NOMO-1 (cell line): ENCODE measurements around the gene LSAMP.
"Not testable (repeated sequence)": the region's sequence is repeated elsewhere in the genome, so short reads cannot be mapped to it uniquely, and the experiment has no call there.

Experiments
- DNase-seq, 2 experiments: peaks; one replicate each; lab custom pipeline; 2025; ENCODE audit not compliant: unreplicated experiment in 2 of 2; lab: John Stamatoyannopoulos, UW

LSAMP gene

DNA sequence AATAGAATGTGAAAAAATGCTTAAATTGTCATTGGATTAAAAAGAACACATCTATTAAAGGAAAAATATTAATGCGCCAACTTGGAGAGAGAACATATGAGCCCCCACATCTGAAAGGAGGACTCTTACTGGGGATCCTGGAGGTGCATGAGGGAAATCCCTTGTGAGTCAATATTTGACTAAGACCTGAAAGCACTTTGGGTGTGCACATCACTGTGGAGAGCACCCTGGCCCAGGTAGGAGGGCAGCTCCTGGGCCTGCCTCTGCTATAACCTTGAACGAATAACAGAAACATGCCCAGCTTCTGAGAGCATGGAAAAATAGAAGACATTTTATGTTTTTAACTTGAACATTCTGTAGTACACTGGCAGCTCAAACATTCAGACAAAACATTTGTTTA, 622.2 kb downstream of the LSAMP start:
- no peak for DNase-seq

DNA sequence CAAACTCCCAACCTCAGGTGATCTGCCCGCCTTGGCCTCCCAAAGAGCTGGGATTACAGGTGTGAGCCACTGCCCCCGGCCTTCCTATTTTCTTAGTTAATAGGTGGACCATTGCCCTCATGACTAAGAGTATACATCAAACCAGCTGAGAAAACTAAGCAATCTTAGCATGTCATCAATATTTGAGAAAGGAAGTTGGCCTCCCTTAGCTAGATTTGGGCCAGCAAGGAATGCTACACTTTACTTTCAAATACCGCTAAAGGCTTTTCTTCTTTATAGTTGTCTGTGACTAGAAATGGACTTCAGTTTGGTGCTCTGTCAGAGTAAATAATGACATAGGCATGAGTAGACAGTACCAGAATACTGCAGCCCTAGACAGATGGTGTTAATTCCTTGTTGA, 622.7 kb downstream of the LSAMP start:
- DNase-seq: no peak

DNA sequence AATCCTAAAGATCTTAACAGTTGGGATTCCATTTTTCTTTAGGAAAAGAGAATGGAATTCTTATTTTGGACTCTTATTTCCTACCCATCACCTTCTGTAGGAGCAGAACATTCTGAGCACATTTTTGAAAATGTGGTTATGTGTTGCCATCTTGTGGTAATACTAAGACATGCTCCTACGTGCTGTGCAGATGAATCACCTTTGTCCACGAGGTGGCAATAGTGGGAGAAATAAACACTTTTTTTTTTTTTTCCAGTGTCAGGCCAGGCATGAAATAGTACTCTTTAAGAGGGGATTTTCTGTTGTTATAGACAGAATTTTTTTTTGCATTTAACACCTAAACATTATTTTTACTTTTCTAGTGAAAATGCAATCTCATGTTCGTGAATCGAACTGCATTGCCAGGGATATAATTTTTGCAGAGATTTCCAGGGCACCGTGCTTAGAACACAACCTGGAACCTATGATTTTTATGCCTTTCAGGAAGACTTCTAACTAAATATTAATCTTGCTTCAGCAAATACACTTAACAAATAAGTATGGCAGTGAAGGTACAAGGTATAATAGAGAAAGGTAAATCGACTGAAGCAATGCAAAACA, 625.4 kb downstream of the LSAMP start:
- peak in 1 of 2 experiments; percentile 66 for DNase-seq

DNA sequence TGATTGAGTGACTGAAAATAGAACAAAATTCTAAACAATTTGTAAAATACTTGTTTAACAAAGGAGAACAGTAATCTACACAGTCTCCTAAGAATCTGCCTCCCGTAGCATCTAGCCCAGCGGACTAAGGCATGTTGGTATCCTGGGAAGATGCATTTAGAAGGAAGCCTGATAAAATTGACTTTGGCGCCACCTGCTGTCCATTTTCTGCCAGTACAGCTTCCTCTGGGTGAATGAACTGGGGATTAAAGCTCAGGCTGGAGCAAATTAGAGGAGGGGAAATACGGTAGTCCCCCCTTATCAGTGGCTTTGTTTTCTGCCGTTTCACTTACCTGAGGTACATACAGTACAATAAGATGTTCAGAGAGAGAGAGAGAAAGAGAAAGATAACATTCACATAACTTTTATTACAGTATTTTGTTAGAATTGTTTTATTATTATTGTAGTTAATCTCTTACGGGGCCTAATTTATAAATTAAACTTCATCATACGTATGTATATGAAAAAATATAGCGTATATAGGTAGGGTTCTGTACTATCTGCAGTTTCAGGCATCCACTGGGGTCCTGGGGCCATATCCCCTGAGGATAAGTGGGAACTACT, 630.4 kb downstream of the LSAMP start:
- peak in 1 of 2 experiments; percentile 39 for DNase-seq

DNA sequence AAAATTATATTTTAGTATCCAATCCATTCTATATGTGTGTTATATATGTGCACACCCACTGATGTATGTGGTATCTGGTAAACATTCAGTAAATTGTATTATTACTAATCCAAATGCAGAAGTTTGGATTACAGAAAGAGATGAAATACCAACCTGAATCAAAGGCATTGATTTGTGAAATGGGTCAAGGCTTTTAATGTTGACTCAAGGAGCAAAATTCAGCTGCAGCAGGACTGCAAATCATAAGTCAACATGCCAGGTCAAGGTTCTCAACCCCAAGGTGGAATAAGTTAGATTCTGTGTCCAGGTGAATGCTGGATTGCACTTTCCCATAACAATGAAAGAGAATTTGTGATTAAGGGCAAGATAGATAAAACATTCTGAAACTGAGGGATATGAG, 631.3 kb downstream of the LSAMP start:
- DNase-seq: no peak

DNA sequence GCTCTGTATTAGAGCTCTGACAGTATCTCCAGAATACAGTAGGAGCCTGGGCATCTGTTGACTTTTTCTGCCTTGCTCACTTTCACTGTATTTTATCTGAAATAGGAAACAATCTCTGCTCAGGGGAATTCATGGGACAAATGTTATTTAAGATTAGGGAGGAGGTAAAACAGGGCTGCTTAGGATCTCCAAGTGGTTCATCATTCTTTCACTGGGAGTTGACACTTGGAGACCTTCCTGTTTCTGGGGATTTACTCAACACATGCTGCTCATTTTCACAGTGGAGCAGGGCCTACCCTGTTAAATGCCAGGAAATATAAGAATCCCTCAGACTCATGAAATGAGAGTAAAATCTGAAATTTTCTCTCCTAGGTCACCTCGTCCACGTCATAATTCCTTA, 636.5 kb downstream of the LSAMP start:
- no peak for DNase-seq

DNA sequence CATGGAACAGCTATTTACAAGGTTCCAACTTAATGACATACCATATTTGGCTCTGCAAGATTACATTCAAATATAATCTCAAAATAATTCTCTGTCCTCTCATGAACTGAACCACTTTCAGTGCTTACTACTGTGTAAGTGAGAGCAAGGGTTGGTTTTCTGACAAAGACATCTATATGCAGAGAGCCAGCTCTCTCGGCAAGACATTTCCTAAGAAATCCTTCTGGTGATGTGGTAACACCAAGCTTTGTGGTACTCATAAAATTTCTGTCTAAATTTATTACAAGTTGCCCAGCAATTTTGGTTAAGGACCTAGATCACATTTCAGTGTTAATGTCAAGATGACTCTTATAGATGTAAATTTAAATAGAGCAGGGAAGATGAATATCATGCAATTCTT, 637.0 kb downstream of the LSAMP start:
- DNase-seq: no peak

DNA sequence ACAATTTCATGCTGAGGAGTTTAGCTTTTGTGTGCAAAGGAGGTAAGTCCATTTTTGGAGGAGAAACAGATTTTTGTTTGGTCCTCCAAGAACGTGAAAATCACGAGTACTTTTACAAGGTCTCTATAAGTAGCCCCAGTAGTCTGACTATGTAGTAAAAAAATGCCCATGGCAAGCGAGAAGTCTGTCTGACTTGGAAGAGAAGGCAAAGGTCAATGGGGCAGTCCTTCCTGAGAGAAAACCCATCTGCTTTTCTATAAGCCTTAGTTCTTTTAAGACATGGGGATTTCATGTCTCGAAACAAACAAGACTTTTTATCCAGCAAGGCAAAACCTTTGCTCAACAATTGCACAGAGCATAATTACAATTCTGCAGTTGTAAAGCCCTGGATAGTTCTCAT, 638.8 kb downstream of the LSAMP start:
- no peak for DNase-seq

DNA sequence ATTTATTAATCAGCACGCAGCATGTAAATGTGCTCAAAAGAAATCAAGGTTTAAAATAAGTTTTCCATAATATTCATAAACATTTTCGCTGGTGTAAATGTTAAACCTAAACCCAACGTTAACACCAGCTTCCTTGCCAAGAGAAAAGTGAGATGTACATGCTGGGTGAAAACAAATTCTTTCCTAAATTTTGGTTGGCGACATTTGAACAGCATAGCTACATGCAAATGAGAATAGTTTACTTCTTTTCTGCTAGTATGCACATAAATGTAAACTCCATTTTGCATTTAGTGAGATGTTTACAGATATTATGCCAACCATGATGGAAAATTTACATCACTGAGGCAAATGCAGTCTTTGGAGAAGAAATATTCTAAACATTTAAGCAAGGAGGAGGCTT, 639.8 kb downstream of the LSAMP start:
- no peak for DNase-seq

DNA sequence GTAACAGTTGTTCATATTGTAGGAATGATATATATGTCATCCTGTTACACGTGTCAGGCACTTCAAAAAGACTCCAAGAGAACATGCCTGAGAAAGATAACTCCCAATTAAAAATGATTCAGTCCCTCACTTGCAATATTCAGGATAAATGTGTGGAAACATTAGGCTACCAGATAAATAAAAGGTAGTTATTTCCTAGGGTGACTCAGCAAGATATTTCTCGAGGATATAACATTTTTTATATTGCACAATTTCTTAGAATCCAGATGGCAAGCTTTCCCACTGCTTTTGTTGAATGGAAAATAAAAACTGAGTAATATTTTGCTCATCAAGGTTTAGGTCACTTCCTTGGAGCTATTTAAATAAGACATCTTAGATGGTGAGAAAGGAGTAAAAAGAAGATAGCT, 640.6 kb downstream of the LSAMP start:
- DNase-seq: no peak

DNA sequence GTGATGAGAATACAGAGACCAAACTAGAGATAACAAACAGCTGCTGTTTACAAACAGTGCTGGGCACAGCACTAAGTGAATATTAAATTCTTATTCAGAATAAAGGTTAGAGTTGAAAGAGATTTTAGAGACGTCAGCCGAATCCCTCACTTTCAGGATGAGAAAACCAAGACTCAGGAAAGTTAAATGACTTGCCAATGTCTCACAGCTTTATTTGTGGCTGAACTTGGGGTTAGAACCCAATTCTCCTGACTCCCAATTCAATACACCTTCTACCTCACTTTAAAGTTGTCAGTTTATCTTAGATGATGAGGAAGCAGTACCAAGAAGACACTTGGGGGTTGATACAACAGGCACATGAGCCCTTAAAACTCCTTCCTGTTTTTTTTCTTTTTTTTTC, 641.1 kb downstream of the LSAMP start:
- DNase-seq: no peak

DNA sequence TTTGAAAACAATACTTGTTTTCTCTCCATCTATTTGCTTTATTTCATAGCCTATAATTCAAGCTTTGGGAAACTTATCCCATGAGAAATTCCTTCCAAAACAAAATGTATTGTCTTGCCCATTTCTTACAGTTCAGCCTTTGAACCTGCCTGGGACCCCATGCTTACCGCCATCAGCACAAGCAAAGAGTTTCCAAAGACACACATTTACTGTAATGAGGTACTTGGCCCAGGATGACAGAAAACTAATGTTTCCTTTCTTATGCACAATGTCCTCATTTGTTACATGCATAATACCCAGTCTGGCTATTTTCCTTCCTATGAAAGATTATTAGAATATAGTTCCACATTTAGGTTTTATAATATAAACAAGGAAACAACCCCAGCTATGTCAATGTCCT, 641.6 kb downstream of the LSAMP start:
- DNase-seq: no peak

DNA sequence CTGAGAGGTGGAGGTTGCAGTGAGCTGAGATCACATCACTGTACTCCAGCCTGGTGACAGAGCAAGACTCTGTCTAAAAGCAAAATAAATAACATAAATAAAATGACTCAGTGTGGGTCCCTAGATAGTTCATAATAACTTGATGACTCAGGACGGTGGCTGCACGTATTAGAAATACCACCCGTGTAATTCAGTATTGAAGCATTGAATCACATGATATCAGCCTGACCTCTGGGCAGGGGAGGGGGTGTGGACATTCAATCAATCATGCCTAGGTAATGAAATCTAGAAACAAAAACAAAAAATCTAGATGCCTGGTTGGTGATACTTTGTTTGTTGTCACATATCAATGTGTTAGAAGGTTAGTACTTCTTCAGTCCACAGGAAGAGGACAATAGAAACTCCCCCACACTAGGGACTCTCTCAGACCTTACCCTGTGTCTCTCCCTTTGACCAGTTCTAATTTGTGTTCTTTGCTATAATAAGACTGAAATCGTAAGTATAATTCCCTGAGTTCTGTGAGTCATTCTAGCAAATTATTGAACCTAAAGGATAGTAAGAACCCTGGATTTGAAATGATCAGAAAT, 644.7 kb downstream of the LSAMP start:
- DNase-seq: no peak

DNA sequence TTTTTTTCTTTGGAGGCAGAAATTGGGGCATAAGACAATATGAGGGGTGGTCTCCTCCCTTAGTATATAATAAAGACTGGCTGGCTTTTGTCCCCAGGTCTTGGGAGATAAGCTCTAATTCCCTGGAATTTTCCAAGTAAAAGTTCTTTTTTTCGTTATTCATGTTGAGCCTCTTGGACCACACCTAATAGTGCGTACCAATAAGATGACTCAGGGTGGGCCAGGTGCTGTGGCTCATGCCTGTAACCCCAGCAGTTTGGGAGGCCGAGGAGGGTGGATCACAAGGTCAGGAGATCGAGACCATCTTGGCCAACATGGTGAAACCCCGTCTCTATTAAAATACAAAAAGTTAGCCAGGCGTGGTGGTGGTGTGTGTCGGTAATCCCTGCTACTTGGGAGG, 645.2 kb downstream of the LSAMP start:
- not testable (repeated sequence) for DNase-seq

DNA sequence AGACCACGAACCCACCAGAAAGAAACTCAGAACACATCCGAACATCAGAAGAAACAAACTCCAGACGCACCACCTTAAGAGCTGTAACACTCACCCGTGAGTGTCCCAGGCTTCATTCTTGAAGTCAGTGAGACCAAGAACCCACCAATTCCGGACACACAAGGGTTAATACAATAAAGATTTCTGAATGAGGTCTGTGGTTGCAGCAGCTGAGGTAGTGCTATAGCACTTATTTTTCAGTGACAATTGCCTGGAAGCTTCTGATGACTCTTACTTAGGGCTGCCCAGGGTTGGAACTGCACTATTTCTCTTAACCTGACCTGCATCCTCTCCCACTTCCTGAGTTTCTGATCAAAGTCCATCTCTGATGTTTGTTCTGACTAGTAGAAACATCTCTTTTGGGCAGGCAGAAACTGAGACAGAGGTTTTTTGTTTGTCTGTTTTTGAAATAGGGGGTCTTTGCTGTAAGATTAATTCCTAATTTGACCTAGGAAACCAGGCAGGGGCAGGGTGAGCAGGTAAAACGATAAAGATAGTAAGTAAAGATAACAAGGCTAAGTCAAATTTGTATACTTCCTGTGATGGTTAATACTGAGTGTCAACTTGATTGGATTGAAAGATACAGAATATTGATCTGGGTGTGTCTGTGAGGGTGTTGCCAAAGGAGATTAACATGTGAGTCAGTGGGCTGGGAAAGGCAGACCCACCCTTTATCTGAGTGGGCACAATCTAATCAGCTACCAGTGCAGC, 652.9 kb downstream of the LSAMP start:
- DNase-seq: no peak

DNA sequence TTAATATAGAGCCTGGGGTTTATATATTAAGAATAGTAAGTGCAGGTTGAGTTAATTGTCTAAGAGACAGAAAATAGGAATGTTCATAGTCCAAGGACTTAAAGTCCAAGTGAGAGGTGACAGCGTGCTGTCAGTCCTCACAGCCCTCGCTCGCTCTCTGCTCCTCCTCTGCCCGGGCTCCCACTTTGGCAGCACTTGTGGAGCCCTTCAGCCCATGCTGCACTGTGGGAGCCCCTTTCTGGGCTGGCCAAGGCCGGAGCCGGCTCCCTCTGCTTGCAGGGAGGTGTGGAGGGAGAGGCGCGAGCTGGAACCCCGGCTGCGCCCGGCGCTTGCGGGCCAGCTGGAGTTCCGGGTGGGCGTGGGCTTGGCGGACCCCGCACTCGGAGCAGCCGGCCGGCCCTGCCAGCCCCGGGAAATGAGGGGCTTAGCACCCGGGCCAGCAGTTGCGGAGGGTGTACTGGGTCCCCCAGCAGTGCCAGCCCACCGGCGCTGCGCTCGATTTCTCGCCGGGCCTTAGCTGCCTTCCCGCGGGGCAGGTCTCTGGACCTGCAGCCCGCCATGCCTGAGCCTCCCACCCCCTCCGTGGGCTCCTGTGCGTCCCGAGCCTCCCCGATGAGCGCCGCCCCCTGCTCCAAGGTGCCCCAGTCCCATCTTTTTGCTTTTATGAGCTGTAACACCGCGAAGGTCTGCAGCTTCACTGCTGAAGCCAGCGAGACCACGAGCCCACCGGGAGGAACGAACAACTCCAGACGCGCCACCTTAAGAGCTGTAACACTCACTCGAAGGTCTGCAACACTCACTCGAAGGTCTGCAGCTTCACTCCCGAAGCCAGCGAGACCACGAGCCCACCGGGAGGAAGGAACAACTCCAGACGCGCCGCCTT, 653.8 kb downstream of the LSAMP start:
- DNase-seq: not testable (repeated sequence)

DNA sequence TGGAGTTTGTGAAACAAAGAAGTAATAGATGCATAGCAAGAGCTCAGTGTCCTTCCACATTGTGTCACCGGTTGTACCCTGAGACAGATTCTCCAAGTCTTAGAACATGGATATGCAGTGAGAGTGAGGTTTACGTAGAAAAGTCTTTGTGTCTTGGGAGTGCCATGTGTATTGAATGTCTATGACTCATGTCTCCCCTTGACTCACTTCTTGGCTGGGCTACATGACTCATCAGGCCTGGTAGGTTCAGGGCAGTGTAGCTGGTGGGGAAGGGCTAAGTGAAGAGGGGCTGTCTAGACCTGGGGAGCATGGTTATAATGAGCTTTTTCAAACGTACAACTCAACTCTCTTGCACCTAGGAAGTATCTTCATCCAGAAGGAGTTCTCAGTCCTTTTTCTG, 654.5 kb downstream of the LSAMP start:
- no peak for DNase-seq

DNA sequence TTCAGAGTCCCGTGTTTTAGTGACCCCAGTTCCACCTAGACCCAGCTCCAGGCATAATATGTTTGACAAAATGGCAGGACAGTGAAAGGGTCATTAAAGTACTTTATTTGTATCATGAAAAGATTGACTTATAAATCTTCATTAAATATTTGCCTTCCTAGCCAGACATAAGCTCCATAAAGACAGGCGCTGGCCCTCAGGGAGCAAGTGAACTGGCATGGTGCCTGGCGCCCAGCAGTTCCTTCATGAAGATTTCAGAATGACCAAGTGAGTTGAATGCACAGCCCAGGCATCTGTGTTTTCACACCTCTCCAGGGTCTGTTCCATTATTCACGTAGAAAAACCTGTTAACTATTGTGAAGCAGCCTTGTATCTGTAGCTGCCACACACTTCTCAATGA, 655.8 kb downstream of the LSAMP start:
- DNase-seq: no peak

DNA sequence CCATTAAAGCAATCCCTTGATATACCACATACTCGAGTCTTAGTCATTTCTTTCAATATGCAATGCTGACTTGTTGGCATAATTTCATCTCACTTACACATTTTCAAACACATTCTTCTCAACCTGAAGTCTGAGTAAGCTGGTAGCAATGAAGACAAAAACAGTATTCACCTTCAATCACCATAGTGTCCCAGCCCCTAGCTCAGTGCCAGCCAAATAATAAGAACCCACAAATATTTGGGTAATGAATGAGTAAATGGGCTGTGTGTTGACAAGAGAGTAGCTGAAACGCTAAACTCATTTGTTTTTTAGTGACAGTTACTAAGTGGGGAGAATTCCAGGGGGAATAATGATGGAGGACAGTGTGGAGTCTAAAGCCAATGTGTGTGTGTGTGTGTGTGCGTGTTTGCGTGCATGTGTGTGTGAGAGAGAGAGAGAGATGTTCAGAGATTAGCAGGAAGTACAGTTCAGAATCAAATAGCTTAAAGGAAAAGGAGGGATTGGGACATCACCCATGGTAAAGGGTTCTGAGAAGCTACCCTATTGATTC, 656.3 kb downstream of the LSAMP start:
- DNase-seq: no peak

DNA sequence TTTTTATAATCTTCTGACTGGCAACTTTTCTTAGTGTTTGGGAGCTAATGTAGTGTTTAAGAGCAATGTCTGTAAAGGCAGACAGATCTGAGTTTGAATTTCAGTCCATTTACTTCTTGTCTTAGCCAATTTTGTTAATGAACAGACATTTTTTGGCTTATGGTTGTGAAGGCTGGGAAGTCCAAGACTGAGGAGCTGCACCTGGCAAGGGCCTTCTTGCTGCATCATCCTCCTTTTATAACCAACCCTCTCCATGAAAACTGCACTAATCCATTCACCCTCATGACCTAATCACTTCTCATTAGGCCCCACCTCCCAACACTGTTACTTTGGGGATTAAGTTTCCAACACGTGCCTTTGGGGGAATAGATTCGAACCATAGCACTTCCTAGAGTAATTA, 657.5 kb downstream of the LSAMP start:
- DNase-seq: no peak

DNA sequence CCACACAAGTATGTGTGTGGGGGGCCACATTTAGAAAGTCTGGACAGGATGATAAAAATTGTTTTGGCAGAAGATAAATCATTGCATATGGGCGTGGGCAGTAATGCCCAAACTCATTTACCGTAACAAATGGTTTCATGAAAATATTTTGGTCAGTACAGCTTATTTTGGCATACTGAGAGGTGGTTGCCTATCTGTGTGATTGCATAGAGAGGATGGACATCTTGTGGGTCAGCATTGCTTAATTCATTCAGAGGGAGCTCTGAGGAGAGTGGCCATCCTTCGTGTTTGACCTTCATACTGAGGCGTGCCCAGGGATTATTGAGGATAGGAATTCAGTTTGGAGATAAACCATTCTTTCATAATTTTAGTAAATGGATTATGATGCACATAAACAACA, 659.5 kb downstream of the LSAMP start:
- no peak for DNase-seq
